ENCODE results near the gene GBP1. TPM values are rescaled to one million over a fixed set of nuclear protein-coding genes. Genes with fewer than 3 reads are reported as not detected.
"Not testable (repeated sequence)": the region's sequence is repeated elsewhere in the genome, so short reads cannot be mapped to it uniquely, and the experiment has no call there.

Gene GBP1
- total RNA-seq, 1 donor from 2014 or later: 1.2 TPM

DNA sequence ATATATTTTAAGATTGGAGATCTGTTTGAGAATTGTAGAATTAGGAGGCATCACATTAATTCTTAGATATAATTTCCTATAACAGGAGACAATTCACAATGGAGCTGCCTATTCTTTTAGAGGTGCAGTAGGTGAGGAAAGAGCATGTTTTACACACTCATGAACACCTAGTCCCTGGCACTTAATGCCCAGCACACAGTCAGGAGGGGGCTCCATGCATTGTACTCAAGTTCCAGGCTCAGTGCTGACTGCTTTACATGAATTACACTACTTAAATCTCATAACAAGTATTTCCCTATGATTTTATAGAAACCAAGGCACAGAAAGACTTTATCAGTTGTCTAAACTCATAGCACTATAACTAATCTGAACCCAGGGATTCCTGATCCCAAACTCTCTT, 42.0 kb downstream of the GBP1 start:
- no peak for FAIRE-seq
- no peak for DNase-seq (ENCODE audit: low spot score in 2 of 2)

GRCh38 chr1:89022167-89022959, 42.6 kb downstream of the GBP1 start, which contains the start of gene GBP3:
Gene GBP3 (minus strand): TSS chr1:89022866. CDS start chr1:89020721, 2,145 bp downstream.
- DNase-seq (ENCODE audit: low spot score in 2 of 2) (peak in 1 of 2 donors; percentile 25), FAIRE-seq (peak; percentile 3)

DNA sequence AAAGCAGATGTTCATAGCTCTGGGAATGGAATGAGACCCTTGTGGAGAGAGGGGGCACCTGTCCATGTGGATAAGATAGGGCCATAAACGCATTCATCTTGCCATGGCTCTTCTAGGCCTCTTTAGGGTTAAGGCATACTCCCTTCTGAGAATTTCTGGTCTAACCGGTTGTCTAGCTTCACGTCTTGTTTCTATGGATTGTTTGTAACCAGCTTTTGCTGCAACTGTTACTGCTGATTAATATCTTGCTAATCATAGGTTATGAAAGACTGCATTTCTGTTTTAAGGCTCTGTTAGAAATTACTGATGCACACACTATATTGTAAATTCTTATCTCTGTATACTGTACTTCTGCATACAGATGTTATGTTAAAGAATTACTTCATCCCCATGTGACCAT, 46.7 kb downstream of the GBP1 start:
- not testable (repeated sequence) for FAIRE-seq; DNase-seq (ENCODE audit: low spot score in 2 of 2)

GRCh38 chr1:89008511-89008910, 56.5 kb downstream of the GBP1 start:
- no peak for FAIRE-seq
- DNase-seq (ENCODE audit: low spot score in 2 of 2): no peak

GRCh38 chr1:89005286-89006151, 59.5 kb downstream of the GBP1 start:
- FAIRE-seq (no peak), DNase-seq (ENCODE audit: low spot score in 2 of 2) (no peak)

Small RNA genes lying within 50 kb of the gene (small RNA-seq; reads per million reads assigned to genes)
- gene RF00019: not detected

Other genes with a start within 250 kb of the GBP1 start
- 79.1 TPM for gene GTF2B, start 173.6 kb downstream of the GBP1 start, total RNA-seq
- 15.1 TPM for gene KYAT3, start 72.6 kb downstream of the GBP1 start, total RNA-seq
- 39.5 TPM for gene RBMXL1, start 72.6 kb downstream of the GBP1 start, total RNA-seq
- 0.82 TPM for gene GBP3, start 42.3 kb downstream of the GBP1 start, total RNA-seq
- gene GBP2, start 60.9 kb upstream of the GBP1 start, total RNA-seq: not detected
- not detected for gene GBP7, start 110.8 kb upstream of the GBP1 start, total RNA-seq
- 0.82 TPM for gene GBP4, start 133.7 kb upstream of the GBP1 start, total RNA-seq
- gene GBP5, start 207.7 kb upstream of the GBP1 start, total RNA-seq: under 0.01 TPM